GM10847 (cell line): ENCODE results near the gene ZHX3.

Experiments used
- POLR2A ChIP-seq: IDR thresholded peaks from 2 replicates; pipeline ENCODE4 v1.6.1; 2011; ENCODE audit not compliant: insufficient read length; ENCODE audit errors: extremely low read depth

Gene ZHX3

DNA sequence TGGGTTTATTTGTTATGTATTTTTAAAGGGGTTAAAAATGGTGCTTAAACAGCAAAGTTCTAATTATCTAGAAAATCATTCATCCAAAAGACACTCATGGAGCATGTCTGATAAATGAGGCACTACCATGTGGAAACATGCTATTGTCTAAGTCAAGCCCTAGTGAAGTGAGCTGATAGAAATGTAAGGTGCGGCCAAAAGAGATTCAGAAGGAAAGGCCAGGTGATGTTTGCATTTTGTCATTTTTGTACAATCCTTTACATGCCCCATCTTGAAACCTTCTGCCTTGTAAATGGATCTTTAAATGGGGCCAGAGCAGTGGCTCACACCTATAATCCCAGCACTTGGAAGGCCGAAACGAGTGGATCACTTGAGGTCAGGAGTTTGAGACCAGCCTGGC, 102.9 kb downstream of the ZHX3 start:
- no peak for TF ChIP-seq POLR2A

DNA sequence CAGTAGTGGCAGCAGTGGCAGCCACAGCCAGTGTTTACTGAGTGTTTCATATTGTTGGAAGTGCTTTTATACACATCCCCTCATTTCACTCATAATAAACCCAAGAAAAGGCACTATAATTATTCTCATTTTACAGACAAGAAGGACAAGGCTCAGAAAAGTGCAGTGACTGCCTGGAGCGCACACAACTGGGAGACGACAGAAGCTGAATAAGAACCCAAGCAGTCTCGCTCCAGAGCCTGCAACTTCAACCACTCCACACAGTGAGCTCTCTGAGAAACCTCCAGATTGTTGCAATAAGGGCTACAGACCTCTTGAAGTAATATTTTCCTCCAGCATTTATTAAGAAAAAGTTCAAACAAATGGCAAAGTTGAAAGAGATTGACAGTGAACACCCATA, 103.3 kb downstream of the ZHX3 start:
- TF ChIP-seq POLR2A, result no peak

DNA sequence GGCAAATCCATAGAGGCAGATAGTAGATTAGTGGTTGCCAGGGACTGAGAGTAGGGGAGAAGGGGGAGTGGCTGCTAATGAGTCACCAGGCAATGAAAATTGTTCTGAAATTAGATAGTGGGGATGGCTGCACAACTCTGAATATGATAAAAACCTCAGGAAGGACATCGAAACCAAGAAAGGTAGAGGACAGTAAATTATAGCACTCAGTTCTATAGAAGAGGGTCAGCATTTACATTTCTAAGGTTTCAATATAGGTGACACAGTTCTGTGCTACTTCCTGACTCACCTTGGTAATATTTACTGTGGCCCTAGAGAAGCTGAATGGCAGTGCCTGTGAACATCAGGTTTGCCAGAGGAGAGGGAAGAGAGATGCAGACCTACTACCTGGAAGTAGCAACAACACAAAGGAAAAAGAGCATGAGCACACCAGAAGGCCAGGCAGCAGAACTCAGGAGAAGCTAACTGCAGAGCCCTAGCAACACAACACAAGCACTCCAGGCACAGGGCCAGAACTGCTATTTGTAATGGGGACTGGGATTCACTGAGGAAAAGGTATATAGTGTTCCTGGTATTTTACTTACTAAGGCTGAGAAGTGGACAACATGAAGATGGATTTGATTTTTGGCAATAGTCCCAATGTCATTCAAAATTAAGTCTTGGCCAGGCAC, 104.2 kb downstream of the ZHX3 start:
- TF ChIP-seq POLR2A, result no peak

DNA sequence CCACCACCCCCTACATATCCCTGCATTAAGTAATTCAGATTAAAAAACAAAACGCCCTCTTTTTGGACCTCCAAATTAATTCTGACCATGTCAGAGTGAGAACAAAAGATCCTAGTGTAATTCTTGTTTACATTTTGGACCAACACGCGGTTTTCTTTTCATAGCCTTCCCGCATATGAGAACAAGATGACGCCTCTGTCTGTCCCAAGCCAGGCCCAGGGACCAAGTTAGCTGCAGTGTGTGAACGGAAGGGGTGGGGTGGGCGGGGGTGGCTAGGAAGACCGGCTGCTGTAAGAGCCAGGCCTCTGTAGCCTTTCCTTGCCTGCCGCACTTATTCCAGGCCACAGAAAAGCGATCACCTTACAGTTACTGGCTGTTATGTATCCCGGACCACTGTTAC, 112.2 kb downstream of the ZHX3 start:
- no peak for TF ChIP-seq POLR2A

DNA sequence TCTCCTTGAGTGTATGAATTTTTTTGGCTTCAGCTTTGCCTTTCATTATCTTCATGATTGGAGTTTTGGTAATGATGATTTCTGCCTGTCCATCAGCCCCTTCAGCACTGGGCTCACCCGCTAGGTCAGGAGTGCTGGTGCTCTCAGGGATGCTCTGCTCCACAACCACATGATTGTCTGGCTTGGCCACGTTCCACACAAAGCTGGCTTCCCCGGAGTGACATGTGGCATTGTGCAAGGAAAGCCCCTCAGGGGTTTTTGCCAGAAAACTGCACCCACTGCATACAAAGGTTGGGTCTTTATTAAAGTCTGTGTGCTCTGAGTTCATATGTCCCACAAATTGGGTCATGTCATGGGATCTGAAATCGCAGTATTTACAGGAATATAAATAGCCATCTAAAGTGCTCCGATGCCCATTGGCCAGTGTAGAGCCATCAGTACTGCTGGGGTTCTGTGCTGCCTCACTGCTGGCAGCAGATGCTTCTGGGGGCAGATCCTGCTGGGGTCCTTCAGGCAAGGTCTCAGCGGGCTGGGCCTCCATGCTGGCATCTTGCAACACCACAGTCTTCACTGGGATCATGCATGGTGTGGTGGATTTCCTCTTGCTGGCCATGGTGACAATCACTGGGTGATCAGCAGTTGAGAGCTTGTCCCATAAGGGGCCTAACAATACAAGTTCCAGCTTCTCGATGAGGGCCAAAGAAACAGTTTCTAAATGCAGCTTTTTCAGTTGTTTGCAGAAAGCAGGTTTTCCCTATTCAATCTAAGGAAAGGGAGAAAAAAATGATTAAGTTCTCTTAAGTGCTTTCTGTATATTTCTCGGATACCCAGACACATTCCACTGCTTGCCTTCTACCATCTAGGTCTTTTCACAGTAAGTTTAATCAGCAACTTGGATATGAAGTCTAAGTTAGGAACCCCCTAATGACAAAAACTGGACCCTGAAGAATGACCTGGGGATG, 112.9 kb downstream of the ZHX3 start:
- no peak for TF ChIP-seq POLR2A

DNA sequence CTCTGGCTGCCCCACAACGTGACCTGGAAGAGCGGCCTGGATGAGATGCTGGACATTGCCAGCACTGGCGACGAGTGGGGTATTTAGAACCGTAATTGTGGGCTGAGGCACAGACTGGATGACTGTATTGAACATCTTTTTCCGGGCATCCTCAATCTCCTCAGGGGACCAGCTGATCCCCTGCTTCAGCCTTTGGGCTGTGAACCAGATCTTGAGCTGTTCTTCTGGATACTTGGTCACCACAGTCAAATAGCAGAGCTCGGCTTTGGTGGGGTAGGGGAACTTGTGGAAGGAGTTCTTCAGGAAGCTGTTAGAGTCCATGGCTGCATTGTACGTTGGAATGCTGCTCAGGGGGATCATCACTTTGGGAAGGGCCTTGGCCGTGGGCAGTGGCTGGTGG, 113.9 kb downstream of the ZHX3 start:
- TF ChIP-seq POLR2A, result no peak

DNA sequence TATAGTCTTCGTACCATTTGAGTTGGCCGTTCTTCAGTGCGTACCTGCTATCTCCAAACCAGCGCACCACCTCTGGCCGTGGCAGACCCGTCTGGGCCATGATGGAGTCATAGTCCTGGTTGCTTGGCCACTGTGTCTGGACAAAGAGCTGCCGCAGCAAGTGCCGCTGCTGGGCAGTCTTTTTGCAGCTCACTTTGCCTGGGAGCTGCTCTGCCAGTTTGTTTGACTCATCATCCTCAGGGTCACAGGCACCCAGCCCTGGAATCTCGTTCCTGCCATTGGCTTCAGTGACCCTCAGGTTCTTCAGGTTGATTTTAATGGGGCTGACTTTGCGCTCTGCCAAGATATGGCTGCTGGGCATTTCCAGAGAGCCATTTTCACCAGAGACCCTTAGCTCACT, 115.1 kb downstream of the ZHX3 start:
- TF ChIP-seq POLR2A, result no peak

DNA sequence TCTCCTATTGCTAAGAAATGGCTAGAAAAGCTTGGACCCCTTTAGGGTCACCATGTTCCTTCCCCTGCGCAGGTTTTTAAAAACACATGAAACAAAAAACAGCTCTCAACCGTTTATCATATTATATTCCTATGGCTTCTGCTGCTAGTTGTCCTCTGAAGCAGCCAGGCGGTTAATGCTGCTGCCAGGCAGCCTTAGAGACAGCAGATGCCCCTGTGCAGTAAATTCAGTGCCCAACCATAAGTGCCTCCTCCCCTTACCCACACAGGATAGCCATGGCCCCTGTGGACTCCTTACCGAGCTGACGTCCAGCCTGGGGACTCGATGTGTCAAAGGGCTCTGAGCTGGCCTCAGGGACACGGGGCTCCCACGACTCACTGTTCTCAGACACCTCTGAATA, 115.8 kb downstream of the ZHX3 start:
- no peak for TF ChIP-seq POLR2A

DNA sequence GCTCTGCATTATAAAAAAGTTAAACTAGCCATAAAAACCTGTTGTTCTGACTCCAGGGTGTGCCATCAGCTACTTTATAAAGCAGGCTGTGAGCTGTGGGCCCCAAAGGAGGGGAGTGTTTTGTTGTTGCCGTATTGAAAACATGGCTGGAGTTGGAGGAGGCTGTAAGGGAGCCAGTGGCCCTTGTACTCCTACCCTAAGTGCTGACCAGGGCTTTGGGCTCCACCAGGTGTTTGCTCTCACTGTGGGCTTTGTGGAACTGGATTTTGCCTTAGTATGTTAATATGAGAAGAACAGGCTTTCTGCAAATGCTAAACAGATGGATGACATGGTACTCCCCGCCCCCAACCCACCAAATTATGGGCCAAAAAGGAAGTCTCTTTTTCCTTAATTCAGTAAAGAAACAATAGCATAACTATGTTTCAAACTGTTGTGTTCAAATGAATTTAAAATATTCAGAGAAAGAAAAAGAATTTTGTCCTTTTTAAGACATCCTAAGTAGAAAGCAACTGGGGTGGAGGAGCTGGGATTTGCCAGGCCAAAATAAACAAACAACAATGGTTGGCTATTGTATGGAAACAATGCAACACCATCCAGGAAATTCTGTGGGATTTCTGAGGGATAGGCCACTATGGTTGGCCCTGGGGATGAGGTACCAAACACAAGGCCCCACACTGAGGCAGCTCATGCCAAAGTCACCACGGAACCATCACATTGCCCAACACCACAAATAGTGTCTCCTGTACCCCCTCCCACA, 116.9 kb downstream of the ZHX3 start:
- no peak for TF ChIP-seq POLR2A

DNA sequence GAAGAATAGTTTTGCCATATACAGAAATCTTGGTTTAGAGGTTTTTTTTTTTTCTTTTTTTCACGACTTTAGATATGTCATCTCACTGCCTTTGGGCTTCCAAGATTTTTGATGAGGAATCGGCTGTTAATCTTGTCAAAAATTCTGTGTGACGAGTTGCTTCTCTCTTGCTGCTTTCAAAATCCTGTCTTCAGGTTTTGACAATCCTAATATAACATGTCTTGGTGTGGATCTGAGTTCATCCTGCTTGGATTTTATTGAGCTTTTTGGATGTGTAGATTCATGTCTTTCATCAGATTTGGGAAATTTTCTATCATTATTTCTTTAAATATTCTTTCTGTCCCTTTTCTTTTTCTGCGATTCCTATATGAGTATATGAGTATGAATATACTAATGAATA, 119.1 kb downstream of the ZHX3 start:
- TF ChIP-seq POLR2A, result no peak

DNA sequence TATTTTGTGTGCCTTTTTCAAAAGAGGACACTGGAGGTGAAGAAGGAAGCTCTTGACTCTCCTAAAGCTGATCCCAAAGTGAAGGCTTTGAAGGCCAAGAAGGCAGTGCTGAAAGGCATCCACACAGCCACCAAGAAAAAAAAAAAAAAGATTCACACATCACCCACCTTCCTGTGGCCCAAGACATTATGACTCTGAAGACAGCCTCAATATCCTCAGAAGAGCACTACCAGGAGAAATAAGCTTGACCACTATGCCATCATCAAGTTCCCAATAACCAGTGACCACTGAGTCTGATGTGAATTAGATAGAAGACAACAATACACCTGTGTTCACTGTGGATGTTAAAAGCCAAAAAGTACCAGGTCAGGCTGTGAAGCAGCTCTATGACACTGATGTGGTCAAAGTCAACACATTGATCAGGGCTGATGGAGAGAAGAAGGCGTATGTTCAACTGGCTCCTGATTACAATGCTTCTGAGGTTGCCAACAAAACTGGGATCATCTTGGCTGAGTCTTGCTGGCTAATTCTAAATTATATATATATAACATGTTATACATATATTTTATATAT, 120.8 kb downstream of the ZHX3 start:
- no peak for TF ChIP-seq POLR2A

DNA sequence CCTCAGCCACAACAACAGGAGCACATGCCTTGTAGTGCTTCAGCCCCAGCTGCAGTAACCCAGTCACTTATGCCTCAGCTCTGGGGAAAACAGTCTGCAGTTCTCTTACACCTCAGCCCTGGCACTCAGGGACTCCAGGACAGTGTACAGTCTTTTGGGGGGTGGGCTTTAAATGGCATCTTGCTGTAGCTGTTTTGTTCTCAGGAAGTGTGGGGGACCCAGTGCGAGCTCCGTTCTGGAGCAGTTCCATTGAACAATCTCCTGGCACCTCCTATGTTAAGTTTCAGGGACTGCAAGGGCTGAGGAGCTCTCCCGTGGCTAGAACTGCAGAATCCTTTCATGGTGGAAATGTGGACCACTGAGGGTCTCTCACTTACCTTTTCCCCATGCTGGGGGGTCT, 125.0 kb downstream of the ZHX3 start:
- no peak for TF ChIP-seq POLR2A

DNA sequence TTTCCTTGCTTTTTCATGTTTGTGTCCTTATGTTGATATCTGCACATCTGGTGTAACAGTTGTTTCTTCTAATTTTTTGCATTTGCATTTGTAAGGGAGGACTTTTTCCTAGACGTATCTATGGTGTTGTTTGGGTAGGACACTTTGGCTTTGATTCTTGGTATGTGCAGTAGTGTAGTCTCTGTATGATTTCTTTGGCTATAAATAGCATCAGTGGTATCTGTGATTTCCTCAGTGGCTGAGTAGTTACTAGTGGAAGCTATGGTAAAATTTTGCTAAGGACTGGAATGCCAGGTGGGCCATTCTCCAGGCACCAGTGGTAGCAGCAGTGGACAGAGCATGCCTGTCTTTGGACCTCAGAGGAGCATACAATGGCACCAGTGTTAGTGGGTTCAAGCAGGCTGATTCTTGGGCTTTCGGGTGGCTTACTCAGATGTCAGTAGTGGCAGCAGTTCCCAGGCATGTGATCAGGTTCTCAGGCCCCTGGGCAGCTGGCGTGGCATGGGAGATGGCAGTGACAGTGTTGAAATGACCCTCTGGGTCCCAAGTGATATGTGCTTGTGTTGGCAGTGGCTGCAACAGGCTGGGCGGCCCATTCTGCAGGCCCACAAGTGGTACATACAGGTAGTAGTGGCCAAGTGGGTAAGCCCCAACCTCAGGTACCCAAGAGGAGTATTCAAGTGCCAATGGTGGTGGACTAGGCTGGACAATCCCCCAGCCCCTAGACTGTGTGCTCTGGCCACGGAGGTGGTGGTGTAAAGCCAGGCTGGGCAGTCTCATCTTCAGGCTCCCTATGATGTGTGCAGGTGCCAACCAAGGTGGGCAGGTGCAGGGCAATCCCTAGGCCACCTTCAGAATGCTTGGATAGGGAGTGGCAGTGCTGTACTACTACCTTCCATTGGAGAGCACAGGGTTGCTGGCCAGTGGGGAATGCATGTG, 125.7 kb downstream of the ZHX3 start:
- no peak for TF ChIP-seq POLR2A

DNA sequence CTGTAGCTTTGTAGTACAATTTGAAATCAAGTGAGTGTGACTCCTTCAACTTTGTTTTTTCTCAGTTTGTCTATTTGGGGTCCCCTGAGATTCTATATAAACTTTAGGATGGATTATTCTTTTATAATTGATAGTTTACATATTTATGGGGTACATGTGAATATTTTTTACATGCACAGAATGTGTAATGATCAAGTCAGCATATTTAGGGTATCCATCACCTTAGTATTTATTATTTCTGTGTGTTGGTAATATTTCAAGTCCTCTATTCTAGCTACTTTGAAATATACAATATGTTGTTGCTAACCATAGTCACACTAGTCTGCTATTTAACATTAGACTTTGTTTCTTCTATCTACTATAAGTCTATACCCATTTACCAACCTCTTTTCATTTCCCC, 129.9 kb downstream of the ZHX3 start:
- no peak for TF ChIP-seq POLR2A

DNA sequence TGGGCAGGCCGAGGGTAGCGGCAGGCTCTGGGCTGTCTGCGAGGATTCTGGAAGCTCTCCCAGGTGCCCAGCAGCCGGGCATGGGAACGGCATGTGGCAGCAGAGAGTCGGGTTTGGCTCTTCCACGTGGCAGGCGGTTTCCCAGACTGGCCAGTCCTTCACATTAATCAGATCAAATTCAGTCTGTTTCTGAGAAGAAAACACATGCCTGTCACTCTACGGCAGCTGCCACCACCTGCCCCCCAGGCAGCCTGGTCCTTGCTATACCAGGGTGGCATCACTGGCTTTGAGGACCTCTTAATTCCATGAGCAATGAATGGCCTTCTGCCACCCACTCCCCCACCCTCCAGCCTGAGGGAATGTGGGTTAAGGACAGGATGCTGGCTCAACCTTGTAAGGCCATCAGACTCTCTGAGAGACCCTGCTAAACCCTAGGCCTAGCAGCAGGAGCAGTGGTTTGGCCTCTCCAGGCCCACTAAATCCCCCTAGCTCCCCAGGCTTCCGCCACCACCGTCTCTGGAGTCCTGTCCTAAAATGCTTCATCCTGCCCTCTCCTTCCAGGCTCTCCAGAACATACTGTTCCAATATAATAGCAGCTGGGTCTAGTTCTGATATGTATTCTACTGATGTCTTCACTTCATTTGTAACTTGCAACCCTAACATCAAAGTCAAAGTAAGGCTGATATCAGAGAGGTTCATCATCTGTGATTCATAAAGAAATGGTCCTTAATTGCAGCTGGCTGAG, 132.3 kb downstream of the ZHX3 start:
- no peak for TF ChIP-seq POLR2A
